HG02885 (cell line): ENCODE measurements around the gene STX12.
"Not testable (repeated sequence)": the region's sequence is repeated elsewhere in the genome, so short reads cannot be mapped to it uniquely, and the experiment has no call there.

Experiments
- ATAC-seq: cut with Tn5 transposase; IDR thresholded peaks from one replicate; pipeline ENCODE4 v1.9.1; 2021; ENCODE audit warnings: mild to moderate bottlenecking; ENCODE audit not compliant: unreplicated experiment, poor library complexity

The STX12 gene

DNA sequence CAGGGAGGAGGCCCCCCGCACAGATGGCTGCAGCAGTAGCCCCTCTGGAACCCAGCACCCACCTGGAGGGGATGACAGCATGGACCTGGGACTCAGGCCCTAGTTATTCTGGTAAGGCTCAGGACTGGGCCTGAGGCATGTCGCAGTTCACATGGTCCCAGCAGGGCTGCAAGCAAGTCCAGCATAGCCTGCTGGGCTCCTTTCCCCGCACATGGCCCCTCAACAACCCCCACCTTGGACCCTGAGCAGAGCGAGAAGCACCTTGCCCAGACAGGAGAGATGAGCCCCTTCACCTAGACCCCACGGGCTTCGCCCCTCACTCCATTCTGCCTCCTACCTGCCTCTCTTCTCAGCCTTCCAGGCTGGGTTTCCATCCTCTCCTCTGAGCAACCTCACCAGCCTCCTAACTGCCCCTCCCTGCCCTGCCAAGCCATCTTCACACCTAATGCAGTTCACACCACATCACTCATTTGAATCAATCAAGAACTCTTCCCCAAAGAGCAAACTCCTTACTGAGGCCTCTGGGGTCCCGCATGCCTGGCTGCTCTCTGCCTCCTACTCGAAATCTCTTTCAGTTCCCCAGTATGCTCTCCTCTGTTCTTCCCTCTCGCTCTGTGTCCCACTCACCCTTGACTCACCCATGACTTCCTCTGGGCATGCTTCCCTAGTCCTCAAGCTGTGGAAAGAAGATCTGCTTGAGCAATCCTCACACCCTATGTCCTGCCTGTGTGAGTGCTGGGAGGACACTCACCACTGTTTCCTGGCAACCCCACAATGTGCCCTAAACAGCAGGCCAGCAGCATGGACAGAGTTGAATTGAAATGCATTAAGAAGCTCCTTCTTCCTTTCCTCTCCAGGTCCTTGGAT lies 89.9 kb downstream of the STX12 start:
- no peak for ATAC-seq

DNA sequence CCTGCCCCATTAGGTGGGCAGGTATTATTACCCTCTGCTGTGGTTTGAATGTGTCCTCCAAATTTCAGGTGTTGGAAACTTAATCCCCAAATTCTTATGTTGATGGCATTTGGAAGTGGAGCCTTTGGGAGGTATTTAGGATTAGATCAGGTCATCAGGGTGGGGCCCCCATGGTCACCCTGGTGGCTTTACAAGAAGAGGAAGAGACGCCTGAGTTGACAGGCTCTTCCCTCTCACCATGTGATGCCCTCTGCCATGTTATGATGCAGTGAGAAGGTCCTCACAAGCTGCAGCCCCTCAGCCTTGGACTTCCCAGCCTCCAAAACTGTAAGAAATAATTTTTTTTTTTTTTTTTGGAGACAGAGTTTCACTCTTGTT lies 90.5 kb downstream of the STX12 start:
- no peak for ATAC-seq

DNA sequence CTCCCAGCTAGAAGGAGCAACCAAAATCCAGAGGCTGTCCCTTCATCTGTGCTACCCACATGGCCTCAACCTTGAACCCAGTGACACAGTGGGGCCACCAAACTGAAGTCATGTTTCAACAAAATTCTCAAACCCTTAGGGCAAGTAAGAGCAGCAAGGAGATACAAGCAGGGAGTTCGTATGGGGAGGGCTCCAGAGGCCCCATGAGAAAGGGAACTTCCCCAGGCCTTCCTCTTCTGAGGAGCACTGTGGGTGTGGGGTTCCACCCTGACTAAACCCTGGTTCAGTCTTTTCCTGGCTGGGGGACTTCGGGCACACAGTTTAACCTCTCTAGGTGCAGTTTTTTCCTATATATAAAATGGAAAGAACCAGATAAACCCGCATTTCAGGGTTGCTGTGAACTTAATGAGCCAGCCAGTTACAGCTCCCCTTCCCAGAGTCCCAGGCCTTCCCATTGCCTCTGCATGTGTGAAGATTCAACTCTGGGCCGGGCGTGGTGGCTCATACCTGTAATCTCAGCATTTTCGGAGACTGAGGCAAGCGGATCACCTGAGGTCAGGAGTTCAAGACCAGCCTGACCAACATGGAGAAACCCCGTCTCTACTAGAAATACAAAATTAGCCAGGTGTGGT lies 91.4 kb downstream of the STX12 start:
- no peak for ATAC-seq

DNA sequence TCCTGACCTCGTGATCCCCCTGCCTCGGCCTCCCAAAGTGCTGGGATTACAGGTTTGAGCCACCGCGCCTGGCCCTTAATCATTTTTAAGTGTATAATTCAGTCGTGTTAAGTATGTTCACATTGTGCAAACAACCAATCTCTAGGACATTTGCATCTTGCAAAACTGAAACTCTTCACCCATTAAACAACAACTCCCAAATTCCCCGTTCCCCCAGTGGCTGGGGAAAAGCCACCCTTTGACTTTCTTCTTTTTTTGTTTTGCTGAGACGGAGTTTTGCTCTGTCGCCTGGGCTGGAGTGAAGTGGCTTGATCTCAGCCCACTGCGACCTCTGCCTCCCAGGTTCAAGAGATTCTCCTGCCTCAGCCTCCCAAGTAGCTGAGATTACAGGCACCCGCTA lies 92.8 kb downstream of the STX12 start:
- ATAC-seq = no peak

DNA sequence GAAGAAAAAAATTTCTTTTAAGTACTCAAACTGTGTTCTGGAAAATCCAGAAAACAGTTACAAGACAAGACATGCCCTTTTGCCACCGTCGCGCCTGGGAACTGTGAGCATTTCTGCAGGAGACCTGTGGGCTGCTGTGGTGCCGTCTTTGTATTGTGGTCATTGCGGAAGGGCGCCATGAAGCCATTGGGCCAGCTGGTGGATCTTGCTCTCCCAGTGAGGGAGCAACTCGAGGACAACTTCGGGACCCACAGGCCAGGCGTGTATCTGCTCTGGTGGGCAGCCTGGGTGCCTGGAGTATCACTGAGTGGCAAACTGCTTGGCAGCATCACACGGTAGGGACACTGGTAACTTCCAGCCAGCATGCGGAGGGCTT lies 95.5 kb downstream of the STX12 start:
- ATAC-seq = no peak

DNA sequence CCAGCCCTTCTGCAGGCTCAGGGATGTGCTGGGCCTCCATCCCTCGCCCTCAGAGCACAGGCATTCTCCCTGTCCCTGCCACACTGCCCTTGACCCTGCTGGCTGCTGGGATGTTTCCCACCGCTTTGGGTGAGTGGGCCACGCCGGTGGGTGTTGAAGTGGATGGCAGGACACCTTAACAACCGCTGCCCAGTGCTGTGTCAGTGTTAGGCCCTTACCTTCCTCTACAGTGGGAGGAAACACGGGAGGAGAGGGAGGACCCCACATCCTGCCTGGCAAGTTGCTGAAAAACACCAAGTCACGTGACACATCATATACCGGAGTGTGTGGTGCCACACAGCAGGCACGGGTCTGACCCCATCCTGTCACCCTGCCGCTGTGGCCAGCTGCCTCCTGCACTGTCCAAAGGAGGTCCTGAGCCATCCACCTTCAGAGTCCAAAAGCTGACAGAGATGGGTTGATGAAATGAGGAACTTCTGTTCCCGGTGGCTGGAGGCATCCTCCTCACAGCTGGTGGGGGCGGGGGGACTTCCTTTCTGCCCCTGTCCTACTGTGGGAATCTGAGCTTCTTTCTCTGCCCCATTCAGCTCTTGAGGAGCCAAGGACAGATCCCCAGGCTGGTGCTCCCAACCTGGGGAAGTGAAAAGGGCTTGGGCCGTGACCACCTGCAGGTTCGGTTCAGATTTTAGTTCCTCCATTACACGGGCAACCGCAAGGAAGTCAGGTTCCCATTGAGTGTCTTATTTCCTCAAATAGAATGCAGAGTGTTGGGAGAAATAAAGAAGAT lies 96.1 kb downstream of the STX12 start:
- ATAC-seq = no peak

DNA sequence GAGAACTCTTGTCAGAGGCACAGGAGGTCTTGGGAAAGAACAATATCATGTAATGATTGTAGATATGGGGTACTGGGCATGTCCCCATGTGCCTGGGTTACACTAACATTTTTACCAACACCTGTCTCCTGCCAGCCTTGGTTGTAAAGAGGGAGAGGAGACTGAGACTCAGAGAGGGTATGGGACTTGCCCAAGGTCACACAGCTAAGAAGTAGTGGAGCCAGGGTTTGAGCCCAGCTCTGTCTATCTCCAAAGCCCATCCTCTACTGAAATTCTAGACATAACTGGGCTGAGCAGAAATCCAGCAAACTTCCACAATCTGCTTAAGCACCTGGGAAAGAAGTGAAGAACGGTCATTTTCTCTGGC lies 96.7 kb downstream of the STX12 start:
- no peak for ATAC-seq

DNA sequence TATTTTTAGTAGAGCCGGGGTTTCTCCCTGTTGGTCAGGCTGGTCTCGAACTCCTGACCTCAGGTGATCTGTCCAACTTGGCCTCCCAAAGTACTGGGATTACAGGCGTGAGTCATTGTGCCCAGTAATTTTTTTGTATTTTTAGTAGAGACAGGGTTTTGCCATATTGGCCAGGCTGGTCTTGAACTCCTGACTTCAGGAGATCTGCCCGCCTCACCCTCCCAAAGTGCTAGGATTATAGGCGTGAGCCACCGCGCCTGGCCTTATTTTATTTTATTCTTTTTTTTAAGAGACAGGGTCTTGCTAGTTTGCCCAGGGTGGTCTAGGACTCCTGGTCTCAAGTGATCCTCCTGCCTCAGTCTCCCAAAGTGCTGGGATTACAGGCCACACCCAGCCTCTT lies 98.1 kb downstream of the STX12 start:
- not testable (repeated sequence) for ATAC-seq

DNA sequence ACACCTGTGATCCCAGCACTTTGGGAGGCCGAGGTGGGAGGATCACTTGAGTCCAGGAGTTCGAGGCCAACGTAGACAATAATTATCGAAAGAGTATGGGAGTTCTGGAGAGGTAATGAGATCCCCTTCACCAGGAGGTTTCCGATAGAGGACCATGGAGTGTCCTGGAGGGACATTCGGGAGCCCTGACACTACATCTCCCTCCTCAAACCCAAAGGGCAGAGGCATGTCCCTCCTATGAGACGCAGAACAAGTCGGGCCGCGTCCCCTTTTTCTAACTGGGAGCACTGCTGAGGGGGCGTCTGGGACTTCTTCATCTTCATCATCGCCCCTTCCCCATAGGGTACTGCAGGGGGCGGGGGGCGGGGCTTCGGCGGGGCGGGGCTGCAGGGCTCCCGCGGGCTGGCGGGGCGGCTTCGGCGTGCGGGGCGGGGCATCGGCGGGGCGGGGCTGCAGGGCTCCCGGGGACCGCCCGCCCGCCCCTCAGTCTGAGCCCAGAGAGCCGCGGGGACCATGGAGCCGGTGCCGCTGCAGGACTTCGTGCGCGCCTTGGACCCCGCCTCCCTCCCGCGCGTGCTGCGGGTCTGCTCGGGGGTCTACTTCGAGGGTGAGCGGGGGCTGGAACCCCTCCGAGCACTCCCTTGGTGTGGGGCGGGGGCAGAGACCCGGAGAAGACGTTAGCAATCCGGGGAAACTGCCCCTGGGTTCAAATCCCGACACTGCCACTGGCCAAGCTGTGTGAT lies 99.2 kb downstream of the STX12 start, which contains the start of gene THEMIS2:
Gene THEMIS2, plus strand, starts transcription at position 486 of the 743 bp plus-strand sequence. Its CDS starts 28 bp downstream, at position 514.
- ATAC-seq = peak; percentile 58

DNA sequence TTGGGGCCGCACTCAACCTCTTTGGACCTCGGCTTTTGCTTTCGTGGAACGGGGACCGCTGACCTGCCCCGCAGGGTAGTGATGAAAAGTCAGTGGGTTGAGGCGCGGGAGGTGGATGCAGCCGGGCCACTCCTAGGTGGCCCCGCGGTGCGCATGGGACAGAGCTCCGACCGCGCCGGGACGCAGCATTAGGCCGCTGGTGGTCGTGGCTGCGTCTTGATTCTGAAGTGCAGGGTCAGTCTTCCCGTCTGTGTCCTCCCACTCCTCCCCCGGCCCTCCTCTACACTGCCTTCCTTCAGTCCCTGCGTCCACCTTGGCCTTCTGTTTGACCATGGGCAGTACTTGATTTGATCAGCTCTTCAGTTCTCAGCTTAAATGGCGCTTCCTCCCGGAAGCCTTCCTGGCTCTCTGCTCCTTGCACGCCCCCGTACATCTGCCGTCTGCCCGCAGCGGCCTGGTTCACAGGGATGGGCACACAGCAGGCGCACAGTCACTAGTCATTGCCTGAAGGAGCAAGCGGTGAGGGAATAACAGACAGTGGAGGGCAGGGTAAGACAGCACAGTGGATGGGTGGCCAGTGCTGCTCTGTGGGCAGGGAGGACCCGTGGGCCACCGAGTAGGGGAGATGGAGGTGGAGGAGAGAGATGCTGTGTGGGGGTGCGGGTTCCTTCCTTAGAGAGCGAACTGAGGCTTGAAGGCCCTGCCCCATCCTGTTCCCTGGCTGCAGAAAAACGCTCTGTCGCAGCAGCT lies 100.0 kb downstream of the STX12 start:
- peak; percentile 19 for ATAC-seq

DNA sequence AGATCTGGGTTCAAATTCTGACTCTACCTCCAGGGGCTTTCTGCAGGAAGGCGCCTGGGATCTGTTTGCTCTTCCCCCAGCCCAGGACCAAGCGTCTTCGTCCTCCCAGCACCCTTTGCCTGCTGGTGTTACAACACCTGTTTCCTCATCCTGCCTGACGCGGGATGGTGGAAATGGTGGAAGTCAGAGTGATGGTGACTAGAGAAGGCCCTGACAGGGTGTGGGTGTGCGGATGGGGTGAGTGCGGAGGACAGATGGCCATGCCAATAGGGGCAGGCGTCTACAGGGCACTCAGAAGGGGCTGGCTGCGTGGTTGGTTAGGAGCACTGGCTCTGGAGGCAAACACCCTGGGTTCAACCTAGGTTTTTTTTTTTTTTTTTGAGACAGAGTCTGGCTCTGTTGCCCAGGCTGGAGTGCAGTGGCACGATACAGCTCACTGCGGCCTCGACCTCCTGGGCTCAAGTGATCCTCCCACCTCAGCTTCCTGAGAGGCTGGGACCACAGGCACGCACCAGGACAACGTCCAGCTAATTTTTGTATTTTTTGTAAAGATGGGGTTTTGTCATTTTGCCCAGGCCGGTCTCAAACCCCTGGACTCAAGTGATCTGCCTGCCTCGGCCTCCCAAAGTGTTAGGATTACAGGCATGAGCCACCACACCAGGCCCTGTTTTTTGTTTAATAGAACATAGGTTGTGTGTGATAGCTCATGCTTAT lies 100.8 kb downstream of the STX12 start:
- ATAC-seq = no peak
